Activated CD4-positive, alpha-beta T cell treated with anti-CD3 and anti-CD28 coated beads, Interleukin-2, amount 50 U/mL, for 16 hours (primary cell): ENCODE data around the gene ALK.

Source experiments
- DNase-seq: peaks from one replicate; pipeline ENCODE4 v3.0.0-alpha.2; 2020

ALK gene

GRCh38 chr2:29561628-29562027 is 359.8 kb downstream of the ALK start:
- DNase-seq, result no peak

GRCh38 chr2:29561181-29561580 is 360.2 kb downstream of the ALK start:
- DNase-seq, result no peak

GRCh38 chr2:29560566-29560965 is 360.8 kb downstream of the ALK start:
- DNase-seq, result no peak

GRCh38 chr2:29560030-29560429 is 361.4 kb downstream of the ALK start:
- DNase-seq, result no peak

GRCh38 chr2:29559578-29559977 is 361.8 kb downstream of the ALK start:
- no peak for DNase-seq

- DNase-seq, result no peak
Observed at GRCh38 chr2:29558097-29558496, 363.3 kb downstream of the ALK start.

- no peak for DNase-seq
Observed at GRCh38 chr2:29557268-29557667, 364.1 kb downstream of the ALK start.

- DNase-seq, result no peak
Observed at GRCh38 chr2:29549069-29549380, 372.4 kb downstream of the ALK start.

GRCh38 chr2:29544917-29545316 is 376.5 kb downstream of the ALK start:
- DNase-seq, result no peak

- DNase-seq, result no peak
Observed at GRCh38 chr2:29544031-29544430, 377.4 kb downstream of the ALK start.

GRCh38 chr2:29535188-29535587 is 386.2 kb downstream of the ALK start:
- no peak for DNase-seq

- no peak for DNase-seq
Observed at GRCh38 chr2:29532436-29532835, 388.9 kb downstream of the ALK start.

- DNase-seq, result no peak
Observed at GRCh38 chr2:29531626-29532025, 389.8 kb downstream of the ALK start.

GRCh38 chr2:29530281-29530680 is 391.1 kb downstream of the ALK start:
- DNase-seq, result no peak

- DNase-seq, result peak; percentile 5
Observed at GRCh38 chr2:29528891-29529520, 392.4 kb downstream of the ALK start.

- DNase-seq, result no peak
Observed at GRCh38 chr2:29528371-29528770, 393.0 kb downstream of the ALK start.

GRCh38 chr2:29527947-29528346 is 393.4 kb downstream of the ALK start:
- no peak for DNase-seq

GRCh38 chr2:29526587-29527586 is 394.5 kb downstream of the ALK start:
- no peak for DNase-seq

GRCh38 chr2:29525921-29526320 is 395.5 kb downstream of the ALK start:
- DNase-seq, result no peak

GRCh38 chr2:29524652-29525051 is 396.7 kb downstream of the ALK start:
- no peak for DNase-seq

GRCh38 chr2:29522951-29523669 is 398.3 kb downstream of the ALK start:
- no peak for DNase-seq

GRCh38 chr2:29520001-29520400 is 401.4 kb downstream of the ALK start:
- DNase-seq, result no peak

- no peak for DNase-seq
Observed at GRCh38 chr2:29519338-29519925, 402.0 kb downstream of the ALK start.
